GM06990 (cell line): ENCODE measurements around the gene PDE1A.

ENCODE experiments used
- DNase-seq: peaks from one replicate; pipeline ENCODE4 v3.0.0-alpha.2; 2011; ENCODE audit not compliant: insufficient read length; ENCODE audit errors: extremely low read depth
- H3K27me3 ChIP-seq: replicated peaks from 2 replicates; pipeline ENCODE4 v1.6.0; 2011; ENCODE audit warnings: low read length; ENCODE audit not compliant: control insufficient read depth, insufficient read depth
- H3K36me3 ChIP-seq: 2 replicates; pipeline ENCODE4 v1.5.1; 2011; ENCODE audit warnings: low read length; ENCODE audit not compliant: control insufficient read depth, insufficient read depth
- H3K4me3 ChIP-seq: replicated peaks from 2 replicates; pipeline ENCODE4 v1.5.1; 2011; ENCODE audit warnings: low read depth, mild to moderate bottlenecking, control low read depth, low read length
- CTCF ChIP-seq: IDR thresholded peaks from 2 replicates; pipeline ENCODE4 v1.5.1; 2011; ENCODE audit warnings: low read length, control low read depth, mild to moderate bottlenecking, inconsistent platforms; ENCODE audit not compliant: insufficient read depth, poor library complexity, severe bottlenecking

Gene PDE1A

GRCh38 chr2:182164686-182165085, 262.1 kb downstream of the PDE1A start:
- H3K27me3 ChIP-seq: no peaks in the 10 kb centered on the region
- H3K36me3 ChIP-seq: no peaks in the 10 kb centered on the region
- no peak for DNase-seq
- H3K4me3 ChIP-seq: no peak overlapping the region
- TF ChIP-seq CTCF: no peak

DNA sequence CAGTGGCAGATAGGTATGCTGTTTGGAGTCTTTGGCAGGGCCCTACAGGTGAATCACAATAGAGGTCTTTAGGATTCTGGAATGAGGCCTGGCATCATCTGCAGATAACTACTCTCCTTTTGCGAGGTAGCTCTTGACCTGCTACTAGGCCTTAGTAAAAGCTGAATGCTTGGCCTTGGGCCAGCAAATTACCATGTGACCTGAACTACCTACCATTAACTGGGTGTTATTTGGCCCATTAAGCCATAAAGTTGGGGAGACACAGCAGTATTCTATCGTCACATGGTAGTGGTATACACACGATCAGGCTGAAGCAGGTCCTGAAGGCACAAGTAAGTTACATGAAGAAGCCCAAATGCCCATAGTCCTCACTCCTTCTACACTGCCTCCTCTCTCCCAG, 263.0 kb downstream of the PDE1A start:
- H3K36me3 ChIP-seq: no peaks in the 10 kb centered on the region
- no peak for DNase-seq
- H3K27me3 ChIP-seq: no peaks in the 10 kb centered on the region
- H3K4me3 ChIP-seq: no peak overlapping the region
- no peak for TF ChIP-seq CTCF

DNA sequence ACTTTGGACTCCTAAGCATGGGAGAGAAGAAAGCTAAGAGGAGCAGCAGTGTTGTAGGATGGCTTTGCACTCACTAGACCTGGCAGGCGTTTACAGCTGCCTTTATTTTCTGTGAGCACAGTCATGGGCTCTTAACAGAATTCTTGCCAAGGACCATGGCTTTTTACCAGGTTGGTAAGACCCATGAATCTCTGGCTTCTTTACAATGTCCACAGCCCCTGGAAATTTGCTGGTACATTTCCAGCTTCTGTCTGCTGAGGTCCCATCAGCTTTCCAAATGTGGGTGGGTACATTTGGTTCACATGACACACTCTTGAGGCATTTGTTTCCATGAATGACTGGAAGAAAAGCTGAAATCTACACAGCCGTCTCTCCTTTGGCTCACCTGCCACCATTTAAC, 278.5 kb downstream of the PDE1A start:
- TF ChIP-seq CTCF: no peak
- Histone ChIP-seq H3K27me3 (no peaks in the 10 kb centered on the region), H3K4me3 (no peak overlapping the region), H3K36me3 (no peaks in the 10 kb centered on the region)
- no peak for DNase-seq

GRCh38 chr2:182144776-182145165, 282.1 kb downstream of the PDE1A start:
- TF ChIP-seq CTCF: no peak
- DNase-seq: no peak
- Histone ChIP-seq H3K27me3 (no peaks in the 10 kb centered on the region), H3K36me3 (no peaks in the 10 kb centered on the region), H3K4me3 (no peak overlapping the region)

GRCh38 chr2:182144041-182144775, 282.6 kb downstream of the PDE1A start:
- DNase-seq: no peak
- H3K27me3 ChIP-seq: no peaks in the 10 kb centered on the region
- no peaks in the 10 kb centered on the region for H3K36me3 ChIP-seq
- H3K4me3 ChIP-seq: no peak overlapping the region
- no peak for TF ChIP-seq CTCF

DNA sequence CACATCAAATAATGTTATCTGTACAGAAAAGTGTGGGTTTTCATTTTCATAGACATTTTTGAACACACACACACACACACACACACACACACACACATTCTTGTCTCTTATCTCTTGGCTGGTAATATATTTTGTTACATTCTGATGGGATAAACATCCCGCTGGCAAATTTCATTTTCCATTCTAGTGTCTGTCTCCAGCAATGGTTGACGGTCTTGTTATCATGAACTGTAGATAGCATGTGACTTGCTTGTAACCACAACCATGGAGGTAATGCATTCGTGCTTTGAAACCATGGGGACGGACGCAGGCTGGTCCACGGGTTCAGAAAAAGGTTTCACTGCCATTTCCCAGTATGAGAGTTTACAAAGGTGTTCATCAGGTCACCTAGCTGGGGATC, 284.8 kb downstream of the PDE1A start:
- Histone ChIP-seq H3K4me3 (no peak overlapping the region), H3K36me3 (no peaks in the 10 kb centered on the region), H3K27me3 (no peaks in the 10 kb centered on the region)
- DNase-seq: no peak
- no peak for TF ChIP-seq CTCF
